K562 (cell line): ENCODE measurements around the gene TSPAN18.

Experiments used
- BRCA1 ChIP-seq, 2 experiments: fragments of 450-650 bp in 1 of 2; sonication (generic) in 1 of 2; formaldehyde crosslinking in 1 of 2; IDR thresholded peaks; 2 replicates each; pipeline versions ENCODE4 v1.5.0 to v1.6.1; 2017 to 2020; ENCODE audit warnings: mild to moderate bottlenecking in 1 of 2, missing genetic modification reagents in 1 of 2
- EZH2 ChIP-seq: IDR thresholded peaks from 2 replicates; pipeline ENCODE4 v1.6.1; 2012; ENCODE audit warnings: low read depth, mild to moderate bottlenecking, inconsistent platforms, low read length, borderline replicate concordance
- FOXK1 ChIP-seq: sonication (generic); formaldehyde crosslinking; IDR thresholded peaks from 2 replicates; pipeline ENCODE4 v1.8.0; 2022; ENCODE audit warnings: missing genetic modification reagents, mild to moderate bottlenecking, borderline replicate concordance
- NRF1 ChIP-seq, 2 experiments: fragments of 450-650 bp; IDR thresholded peaks in 1 of 2; conservative IDR thresholded peaks in 1 of 2; 2 replicates each; pipeline ENCODE4 v1.6.1; 2014; ENCODE audit warnings: mild to moderate bottlenecking in 2 of 2
- POLR2AphosphoS5 ChIP-seq: IDR thresholded peaks from 2 replicates; pipeline ENCODE4 v1.6.1; 2011; ENCODE audit warnings: mild to moderate bottlenecking, low read depth, low read length, moderate library complexity; ENCODE audit not compliant: control insufficient read depth, insufficient read depth

GRCh38 chr11:44767421-44767820 is 40.7 kb downstream of the TSPAN18 start:
- TF ChIP-seq BRCA1 (IDR thresholded peaks at IDR 0.05): no peak
- TF ChIP-seq BRCA1 (CRISPR knock-in tag; IDR thresholded peaks at IDR 0.05): no peak
- TF ChIP-seq FOXK1 (CRISPR knock-in tag): no peak
- no peak for TF ChIP-seq NRF1 (conservative IDR thresholded peaks at IDR 0.05 in 1 of 2, IDR thresholded peaks at IDR 0.05 in 1 of 2)
- TF ChIP-seq EZH2: no peak
- TF ChIP-seq POLR2AphosphoS5: no peak
